ENCODE measurements around the gene DENND1A. TPM values are rescaled to one million over a fixed set of nuclear protein-coding genes. Genes with fewer than 3 reads are reported as not detected.

DENND1A gene
- polyA plus RNA-seq, 1 experiment: 16.2 TPM

DNA sequence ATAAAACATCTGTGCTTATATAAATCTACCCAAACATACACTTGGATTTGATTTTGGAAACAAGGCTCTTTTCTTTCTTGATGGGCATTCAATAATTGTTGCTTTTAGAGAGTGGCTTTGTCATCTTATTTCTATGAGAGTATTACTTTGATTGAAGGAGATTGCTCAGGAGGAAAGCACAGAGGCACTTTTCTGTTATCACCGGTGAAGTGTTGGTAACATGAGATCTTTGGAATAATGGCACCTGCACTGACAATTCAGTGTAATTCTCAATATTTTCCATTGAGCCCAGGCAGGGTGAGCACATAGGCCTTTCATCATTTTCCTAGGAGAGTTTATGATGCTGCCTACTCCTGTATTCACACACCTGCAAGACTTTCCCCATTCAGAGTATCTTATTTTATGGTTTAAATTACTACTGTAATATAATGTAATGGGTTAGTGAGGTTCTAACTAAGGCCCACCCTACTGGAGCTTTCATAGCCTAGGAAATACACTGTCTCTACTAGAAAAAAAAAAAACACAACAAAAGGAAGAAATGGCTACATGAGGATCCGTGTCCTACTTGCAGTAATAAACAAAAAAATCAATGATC, 244.3 kb downstream of the DENND1A start:
- ChIA-PET POLR2A (no interaction called here), CTCF (no interaction called here)
- H3K4me3 ChIP-seq (ENCODE audit: low read depth, low read length): no peak overlapping the region
- TF ChIP-seq, protein P1, sequence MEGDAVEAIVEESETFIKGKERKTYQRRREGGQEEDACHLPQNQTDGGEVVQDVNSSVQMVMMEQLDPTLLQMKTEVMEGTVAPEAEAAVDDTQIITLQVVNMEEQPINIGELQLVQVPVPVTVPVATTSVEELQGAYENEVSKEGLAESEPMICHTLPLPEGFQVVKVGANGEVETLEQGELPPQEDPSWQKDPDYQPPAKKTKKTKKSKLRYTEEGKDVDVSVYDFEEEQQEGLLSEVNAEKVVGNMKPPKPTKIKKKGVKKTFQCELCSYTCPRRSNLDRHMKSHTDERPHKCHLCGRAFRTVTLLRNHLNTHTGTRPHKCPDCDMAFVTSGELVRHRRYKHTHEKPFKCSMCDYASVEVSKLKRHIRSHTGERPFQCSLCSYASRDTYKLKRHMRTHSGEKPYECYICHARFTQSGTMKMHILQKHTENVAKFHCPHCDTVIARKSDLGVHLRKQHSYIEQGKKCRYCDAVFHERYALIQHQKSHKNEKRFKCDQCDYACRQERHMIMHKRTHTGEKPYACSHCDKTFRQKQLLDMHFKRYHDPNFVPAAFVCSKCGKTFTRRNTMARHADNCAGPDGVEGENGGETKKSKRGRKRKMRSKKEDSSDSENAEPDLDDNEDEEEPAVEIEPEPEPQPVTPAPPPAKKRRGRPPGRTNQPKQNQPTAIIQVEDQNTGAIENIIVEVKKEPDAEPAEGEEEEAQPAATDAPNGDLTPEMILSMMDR (IDR thresholded peaks at IDR 0.05; ENCODE audit: low read depth, low read length): no peak
- H3K27ac ChIP-seq (ENCODE audit: low read depth, low read length): no peak overlapping the region
- no peaks in the 10 kb centered on the region for H3K9me3 ChIP-seq (ENCODE audit: control insufficient read depth, insufficient read depth, low read length)
- H3K27me3 ChIP-seq (ENCODE audit: control insufficient read depth, insufficient read depth, low read length): no peaks in the 10 kb centered on the region
- no peak for DNase-seq (ENCODE audit: low read depth, low spot score)

DNA sequence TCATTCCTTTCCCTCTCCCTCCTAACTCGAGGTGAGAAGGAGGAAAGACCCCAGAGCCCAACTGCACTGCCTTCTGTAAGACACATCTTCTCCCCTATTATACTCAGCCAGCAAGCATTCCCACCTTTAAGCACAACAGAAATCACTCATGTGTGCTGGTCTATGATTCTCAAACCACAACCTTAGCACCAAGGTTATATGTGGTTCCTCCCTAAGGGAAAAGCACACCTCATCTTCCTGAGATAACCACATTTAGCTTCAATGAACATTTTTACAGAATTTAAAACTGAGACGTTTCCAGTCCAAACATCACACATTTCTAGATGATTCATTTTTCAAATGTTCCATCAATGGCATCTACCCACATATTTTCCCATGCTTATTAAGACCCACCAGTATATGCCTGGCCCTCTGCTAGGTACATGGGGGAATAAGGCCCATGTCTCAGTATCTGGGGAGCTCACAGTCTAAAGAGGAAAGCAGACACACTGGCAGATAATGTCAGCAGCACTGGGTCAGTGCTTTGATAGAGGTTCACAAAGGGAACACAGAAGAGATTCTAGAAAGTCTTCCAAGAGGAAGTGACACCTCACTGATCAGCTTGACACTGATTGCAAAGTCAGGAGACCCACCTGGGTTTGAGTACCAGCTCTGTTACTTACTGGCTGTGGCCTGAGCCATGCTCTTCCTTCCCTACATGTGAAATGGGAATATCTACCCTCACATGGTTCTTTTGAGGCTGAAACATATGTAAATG, 245.4 kb downstream of the DENND1A start:
- Histone ChIP-seq H3K4me3 (ENCODE audit: low read depth, low read length) (no peak overlapping the region), H3K27ac (ENCODE audit: low read depth, low read length) (no peak overlapping the region), H3K27me3 (ENCODE audit: control insufficient read depth, insufficient read depth, low read length) (no peaks in the 10 kb centered on the region), H3K9me3 (ENCODE audit: control insufficient read depth, insufficient read depth, low read length) (no peaks in the 10 kb centered on the region)
- POLR2A ChIA-PET: no interaction called here
- CTCF ChIA-PET: no interaction called here
- DNase-seq (ENCODE audit: low read depth, low spot score): no peak
- TF ChIP-seq, protein P1 (IDR thresholded peaks at IDR 0.05; ENCODE audit: low read depth, low read length): no peak

DNA sequence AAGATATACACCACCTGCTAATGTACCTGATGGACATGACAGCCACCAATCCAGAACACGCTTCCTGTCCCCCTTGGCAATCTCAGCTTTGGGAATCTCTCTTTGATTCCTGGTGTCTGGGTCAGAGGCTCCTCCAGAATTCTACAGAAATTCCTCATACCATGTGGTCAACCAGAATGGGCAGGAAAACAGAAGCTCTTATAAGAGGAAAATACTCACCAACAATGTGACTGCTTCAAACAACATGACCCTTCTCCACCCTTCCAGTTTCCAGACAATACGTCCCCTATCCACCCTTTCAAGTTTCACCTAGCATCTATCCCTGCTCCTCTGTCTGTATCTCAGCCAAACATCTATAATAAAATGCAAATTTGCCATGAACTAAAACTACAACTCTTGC, 247.2 kb downstream of the DENND1A start:
- Histone ChIP-seq H3K27ac (ENCODE audit: low read depth, low read length) (no peak overlapping the region), H3K27me3 (ENCODE audit: control insufficient read depth, insufficient read depth, low read length) (no peaks in the 10 kb centered on the region), H3K4me3 (ENCODE audit: low read depth, low read length) (no peak overlapping the region), H3K9me3 (ENCODE audit: control insufficient read depth, insufficient read depth, low read length) (no peaks in the 10 kb centered on the region)
- CTCF ChIA-PET: no interaction called here
- DNase-seq (ENCODE audit: low read depth, low spot score): no peak
- TF ChIP-seq, protein P1 (IDR thresholded peaks at IDR 0.05; ENCODE audit: low read depth, low read length): no peak
- POLR2A ChIA-PET: no interaction called here

DNA sequence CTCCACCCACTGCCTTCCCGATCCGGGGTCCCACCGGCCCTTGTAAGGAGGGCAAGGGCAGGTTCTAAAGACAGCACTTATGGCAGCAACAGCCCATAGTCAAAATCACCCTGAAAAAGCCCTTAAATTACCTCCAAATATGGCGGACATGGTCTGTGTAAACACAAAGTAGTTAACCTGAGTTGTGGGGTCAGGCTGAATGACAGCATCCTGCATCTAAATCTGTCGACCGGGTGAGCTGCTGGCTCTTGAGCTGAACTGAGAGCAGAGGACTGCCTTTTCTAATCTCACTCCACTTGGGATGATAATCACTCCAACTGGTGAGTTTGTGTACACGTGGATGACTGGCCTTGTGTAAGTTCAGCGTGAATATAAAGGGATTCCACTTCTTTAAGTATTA, 249.6 kb downstream of the DENND1A start:
- no peak overlapping the region for H3K4me3 ChIP-seq (ENCODE audit: low read depth, low read length)
- no peaks in the 10 kb centered on the region for H3K27me3 ChIP-seq (ENCODE audit: control insufficient read depth, insufficient read depth, low read length)
- POLR2A ChIA-PET: interaction anchor here (0.6 kb wide), 1 partner anchor 8 kb away, joined by 4 read pairs; no protein-coding TSS in a partner anchor
- no peaks in the 10 kb centered on the region for H3K9me3 ChIP-seq (ENCODE audit: control insufficient read depth, insufficient read depth, low read length)
- no peak overlapping the region for H3K27ac ChIP-seq (ENCODE audit: low read depth, low read length)
- CTCF ChIA-PET: interaction anchor here (1.3 kb wide), 1 partner anchor 7 kb away, joined by 3 read pairs; no protein-coding TSS in a partner anchor
- DNase-seq (ENCODE audit: low read depth, low spot score): no peak
- TF ChIP-seq, protein P1 (IDR thresholded peaks at IDR 0.05; ENCODE audit: low read depth, low read length): no peak

DNA sequence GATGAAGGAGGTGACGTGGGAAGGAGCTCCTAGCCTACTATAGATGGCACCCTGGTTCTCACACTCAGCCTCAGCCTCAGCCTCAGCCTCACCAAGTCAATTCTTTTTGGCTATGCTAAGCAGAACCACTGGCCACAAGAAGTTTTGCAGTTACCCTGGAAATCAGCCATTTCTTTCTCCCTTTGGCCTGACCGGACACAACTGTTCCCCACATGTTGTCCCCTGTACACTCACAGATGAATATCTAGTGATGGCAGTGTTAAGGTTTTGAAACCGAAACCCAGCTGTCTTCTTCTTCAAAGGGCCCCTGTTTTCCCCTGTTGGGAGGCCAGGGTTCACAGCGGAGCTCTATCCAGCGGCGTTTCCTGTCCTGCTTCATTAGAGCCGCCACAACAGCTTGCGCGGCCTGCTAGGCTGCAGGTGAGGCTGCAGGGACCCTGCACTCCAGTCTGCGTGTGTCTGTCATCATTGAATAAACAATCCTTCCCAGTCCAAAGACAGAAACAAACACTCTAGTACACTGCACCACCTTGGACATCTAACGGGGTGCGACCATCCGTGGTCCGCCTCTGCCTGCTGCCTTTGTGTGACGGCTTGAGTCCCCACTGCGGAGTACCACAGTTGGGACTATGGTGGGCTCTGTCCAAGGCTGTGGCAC, 250.5 kb downstream of the DENND1A start:
- ChIA-PET CTCF (interaction anchor here (1.3 kb wide), 1 partner anchor 8 kb away, joined by 3 read pairs; no protein-coding TSS in a partner anchor), POLR2A (interaction anchor here (0.6 kb wide), 1 partner anchor 9 kb away, joined by 4 read pairs; no protein-coding TSS in a partner anchor)
- no peak overlapping the region for H3K4me3 ChIP-seq (ENCODE audit: low read depth, low read length)
- DNase-seq (ENCODE audit: low read depth, low spot score): no peak
- H3K27me3 ChIP-seq (ENCODE audit: control insufficient read depth, insufficient read depth, low read length): no peaks in the 10 kb centered on the region
- TF ChIP-seq, protein P1 (IDR thresholded peaks at IDR 0.05; ENCODE audit: low read depth, low read length): no peak
- no peaks in the 10 kb centered on the region for H3K9me3 ChIP-seq (ENCODE audit: control insufficient read depth, insufficient read depth, low read length)
- H3K27ac ChIP-seq (ENCODE audit: low read depth, low read length): peak overlapping the region; percentile 39
